ENCODE data around the gene TANGO6.
"Not testable (repeated sequence)": the region's sequence is repeated elsewhere in the genome, so short reads cannot be mapped to it uniquely, and the experiment has no call there.

Gene TANGO6

GRCh38 chr16:69119536-69119935, 276.2 kb downstream of the TANGO6 start:
- no peak for DNase-seq (ENCODE audit: low spot score)

- DNase-seq (ENCODE audit: low spot score): no peak
Observed at GRCh38 chr16:69120096-69120664, 276.8 kb downstream of the TANGO6 start.

- peak; percentile 56 for DNase-seq (ENCODE audit: low spot score)
Observed at GRCh38 chr16:69123910-69124309, 280.6 kb downstream of the TANGO6 start.

- DNase-seq (ENCODE audit: low spot score): not testable (repeated sequence)
Observed at GRCh38 chr16:69124406-69124805, 281.1 kb downstream of the TANGO6 start.

- DNase-seq (ENCODE audit: low spot score): not testable (repeated sequence)
Observed at GRCh38 chr16:69124961-69125360, 281.6 kb downstream of the TANGO6 start.

GRCh38 chr16:69126221-69126620, 282.9 kb downstream of the TANGO6 start:
- no peak for DNase-seq (ENCODE audit: low spot score)

- DNase-seq (ENCODE audit: low spot score): not testable (repeated sequence)
Observed at GRCh38 chr16:69126801-69127200, 283.5 kb downstream of the TANGO6 start.

- DNase-seq (ENCODE audit: low spot score): no peak
Observed at GRCh38 chr16:69127966-69128510, 284.7 kb downstream of the TANGO6 start.

GRCh38 chr16:69130461-69130860, 287.1 kb downstream of the TANGO6 start:
- DNase-seq (ENCODE audit: low spot score): no peak

- DNase-seq (ENCODE audit: low spot score): peak; percentile 52
Observed at GRCh38 chr16:69131167-69131838, 288.0 kb downstream of the TANGO6 start.

- peak; percentile 97 for DNase-seq (ENCODE audit: low spot score)
Observed at GRCh38 chr16:69131839-69132423, 288.6 kb downstream of the TANGO6 start.

- peak; percentile 93 for DNase-seq (ENCODE audit: low spot score)
Observed at GRCh38 chr16:69132424-69133252, 289.3 kb downstream of the TANGO6 start, which contains the start of the genes CHTF8 and UTP4. CHTF8 (minus strand) TSS chr16:69132588; CDS start chr16:69121458, 11,130 bp downstream. UTP4 (plus strand) TSS chr16:69132649; CDS start chr16:69133460, 811 bp downstream.

GRCh38 chr16:69133373-69133954, 290.1 kb downstream of the TANGO6 start:
- DNase-seq (ENCODE audit: low spot score): no peak

Measured in AG08396 (cell line).